Esophagus mucosa (tissue), 1 donor: ENCODE measurements around the gene PIK3C2G. TPM values are rescaled to one million over a fixed set of nuclear protein-coding genes. Genes with fewer than 3 reads are reported as not detected.
"Not testable (repeated sequence)": the region's sequence is repeated elsewhere in the genome, so short reads cannot be mapped to it uniquely, and the experiment has no call there.

Experiments used
- ATAC-seq: fragments of 200-7000 bp; cut with Tn5 transposase; one replicate; pipeline ENCODE4 v1.9.1; 2020
- total RNA-seq: library from RNA; stranded (reverse); gene quantifications from one replicate; pipeline ENCODE4 v1.2.4, GENCODE V29; 2023
- donor health status: DM: yes; HTN: yes; CAD: no.

The PIK3C2G gene
- total RNA-seq, 1 donor from 2014 or later, result 5.8 TPM

DNA sequence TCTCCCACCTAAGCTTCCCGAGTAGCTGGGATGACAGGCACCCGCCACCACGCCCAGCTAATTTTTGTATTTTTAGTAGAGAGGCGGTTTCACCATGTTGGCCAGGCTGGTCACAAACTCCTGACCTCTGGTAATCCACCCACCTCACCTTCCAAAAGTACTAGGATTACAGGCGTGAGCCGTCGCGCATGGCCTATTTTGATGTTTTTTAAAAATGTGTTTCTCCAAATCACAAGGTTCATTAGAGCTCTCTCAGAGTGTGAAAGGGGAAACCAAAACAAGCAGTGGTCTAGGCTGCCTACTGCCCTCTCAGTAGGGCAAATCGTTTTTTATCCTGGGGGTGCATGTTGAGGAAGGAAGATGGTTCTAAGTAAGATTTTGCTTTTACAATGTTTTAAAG lies 211.5 kb downstream of the PIK3C2G start:
- ATAC-seq, result no peak

DNA sequence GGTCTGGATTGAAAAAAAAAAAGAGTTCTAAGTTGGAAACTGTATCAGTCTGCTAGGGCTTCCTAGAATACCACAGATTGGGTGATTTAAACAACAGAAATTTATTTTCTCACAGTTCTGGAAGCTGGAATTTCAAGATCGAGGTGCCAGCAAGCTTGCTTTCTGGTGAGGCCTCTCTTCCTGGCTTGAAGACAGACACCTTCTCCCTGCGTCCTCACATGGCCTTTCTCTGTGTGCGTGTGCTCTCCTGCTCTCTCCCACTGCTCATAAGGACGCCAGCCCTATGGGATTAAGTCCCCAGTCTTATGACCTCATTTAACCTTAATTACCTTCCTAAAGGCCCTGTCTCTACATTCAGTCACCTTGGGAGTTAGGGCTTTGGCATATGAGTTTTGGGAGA lies 215.5 kb downstream of the PIK3C2G start:
- ATAC-seq, result no peak

DNA sequence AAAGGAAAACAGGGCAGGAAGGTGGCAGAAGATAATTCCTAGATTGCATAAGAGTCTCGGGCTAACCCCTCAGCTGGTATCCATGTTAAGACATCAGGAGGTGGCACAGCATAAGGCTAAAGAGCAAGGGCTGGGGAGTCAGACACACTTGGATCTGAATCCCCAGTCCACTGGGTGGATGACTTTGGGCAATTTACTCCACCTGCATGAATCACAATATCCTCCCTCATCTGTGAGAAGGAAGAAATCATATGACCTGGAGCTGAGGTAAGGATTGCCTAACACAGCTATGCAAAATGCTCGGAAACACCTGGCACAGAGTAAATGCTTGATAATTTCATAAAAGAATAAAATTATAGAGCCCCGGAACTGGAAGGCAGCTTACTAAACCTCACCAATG lies 217.9 kb downstream of the PIK3C2G start:
- peak; percentile 99 for ATAC-seq

DNA sequence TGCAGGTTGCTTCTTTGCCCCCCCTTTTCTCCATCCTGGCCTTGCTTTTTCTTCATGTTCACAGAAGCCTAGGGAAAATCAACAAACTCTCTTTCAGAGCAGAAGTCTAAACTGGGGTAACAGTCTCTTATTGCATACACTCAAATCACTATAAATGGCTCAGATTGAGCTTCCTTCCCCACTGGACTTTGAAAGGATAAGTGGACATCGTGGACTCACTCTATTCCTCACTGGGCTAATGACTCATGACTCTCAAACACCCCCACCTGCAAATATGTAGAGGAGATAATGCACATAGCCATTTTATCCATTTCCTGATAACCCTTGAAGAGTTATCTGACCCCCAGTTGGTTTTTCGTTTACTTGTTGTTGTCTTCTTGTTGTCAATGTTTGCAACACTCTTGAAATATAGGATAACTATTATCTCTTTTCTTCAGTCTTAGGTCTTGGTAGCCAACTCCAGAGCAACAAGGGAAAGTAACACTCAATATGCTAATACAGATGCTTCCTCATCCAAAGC lies 221.3 kb downstream of the PIK3C2G start:
- no peak for ATAC-seq

DNA sequence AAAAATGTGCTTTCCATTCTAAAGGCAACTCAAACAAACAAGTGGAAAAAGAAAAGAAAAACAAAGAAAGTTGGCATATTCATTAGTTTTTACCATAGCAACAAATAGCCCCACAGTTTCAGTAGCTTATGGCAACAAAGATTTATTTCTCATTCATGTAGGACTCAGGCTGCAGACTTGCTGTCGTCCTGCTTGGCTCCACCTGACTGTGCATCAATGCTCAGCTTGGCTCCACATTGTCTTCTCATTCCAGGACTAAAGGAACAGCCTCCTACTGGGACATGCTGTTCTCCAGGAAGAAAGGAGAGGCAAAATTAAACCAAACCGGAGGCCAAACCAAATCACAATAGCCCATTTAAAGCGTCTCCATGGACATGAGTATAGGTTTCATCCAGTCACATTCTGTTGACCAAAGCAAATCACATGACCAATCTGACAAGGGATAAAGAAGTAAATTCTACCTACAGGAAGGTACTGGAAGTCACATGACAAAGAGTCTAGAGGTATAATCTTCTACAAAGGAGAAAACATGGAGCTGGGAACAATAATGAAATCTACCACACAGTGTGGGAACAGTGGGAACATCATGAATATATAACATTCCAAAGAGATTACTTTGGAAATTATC lies 222.5 kb downstream of the PIK3C2G start:
- ATAC-seq, result no peak

DNA sequence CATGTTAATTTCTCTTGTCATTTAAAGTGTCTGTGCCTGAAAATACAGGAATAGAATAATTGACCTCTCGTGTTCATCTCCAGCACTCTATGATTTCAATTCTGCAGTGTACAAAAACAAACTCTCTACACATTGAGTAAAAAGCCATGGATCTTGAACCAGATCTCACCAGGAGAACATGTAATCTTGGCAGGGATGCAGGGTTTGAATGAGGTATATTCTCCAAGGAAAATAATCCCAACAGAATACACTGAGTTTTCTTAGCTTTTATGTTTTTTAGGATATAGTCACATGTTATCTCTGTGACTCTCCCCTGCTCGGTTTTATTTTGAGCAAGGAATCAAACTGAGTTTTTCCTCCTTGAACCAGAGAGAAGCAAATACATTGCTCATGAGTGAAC lies 224.7 kb downstream of the PIK3C2G start:
- no peak for ATAC-seq

DNA sequence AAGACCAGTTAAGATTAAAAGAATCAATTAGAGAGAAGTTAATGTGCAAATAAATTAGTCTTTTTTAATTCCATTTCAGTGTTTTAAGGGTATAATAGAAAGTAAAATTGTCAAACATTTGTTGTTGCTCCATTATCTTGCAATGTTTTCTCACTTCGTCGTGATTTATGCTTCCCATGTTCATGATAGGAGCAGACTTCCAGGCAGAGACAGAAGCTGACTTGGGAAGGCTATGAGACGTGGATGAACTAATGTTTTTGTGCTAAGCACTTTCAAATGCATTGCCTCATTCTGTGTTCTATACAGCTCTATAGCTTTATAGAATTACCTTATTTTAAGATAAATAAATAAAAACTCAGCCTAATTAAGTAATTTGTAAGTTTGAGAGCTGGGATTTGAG lies 226.2 kb downstream of the PIK3C2G start:
- ATAC-seq, result no peak

DNA sequence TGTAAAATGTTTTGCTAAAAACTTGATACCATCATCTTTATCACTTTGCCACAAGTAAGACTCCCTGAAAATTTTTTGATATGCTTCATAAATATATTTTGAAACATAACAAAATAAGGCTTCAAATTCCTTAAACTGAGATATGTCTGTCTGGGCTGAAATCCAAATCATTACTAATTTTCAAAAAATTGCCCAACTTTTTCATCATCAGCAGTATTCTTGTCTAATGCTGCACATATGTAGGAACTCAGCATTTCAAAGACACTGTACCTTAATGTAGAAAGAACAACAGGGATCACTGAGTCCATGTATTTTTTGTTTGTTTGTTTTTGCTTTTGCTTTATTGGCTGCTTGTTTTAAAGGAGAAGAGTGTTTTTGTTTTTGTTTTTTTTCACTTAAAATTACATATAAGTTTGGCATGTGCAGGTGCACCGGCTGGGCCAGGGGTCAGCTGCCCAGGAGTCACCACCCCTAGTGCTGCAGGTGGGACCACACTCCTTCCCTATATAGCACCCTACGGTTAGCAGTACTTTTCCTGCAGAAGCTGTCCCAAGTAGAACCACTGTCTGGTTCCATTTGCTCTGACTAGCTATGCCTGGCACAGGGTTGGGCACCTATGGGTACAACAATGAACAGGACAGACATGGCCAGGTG lies 231.2 kb downstream of the PIK3C2G start:
- ATAC-seq, result no peak

DNA sequence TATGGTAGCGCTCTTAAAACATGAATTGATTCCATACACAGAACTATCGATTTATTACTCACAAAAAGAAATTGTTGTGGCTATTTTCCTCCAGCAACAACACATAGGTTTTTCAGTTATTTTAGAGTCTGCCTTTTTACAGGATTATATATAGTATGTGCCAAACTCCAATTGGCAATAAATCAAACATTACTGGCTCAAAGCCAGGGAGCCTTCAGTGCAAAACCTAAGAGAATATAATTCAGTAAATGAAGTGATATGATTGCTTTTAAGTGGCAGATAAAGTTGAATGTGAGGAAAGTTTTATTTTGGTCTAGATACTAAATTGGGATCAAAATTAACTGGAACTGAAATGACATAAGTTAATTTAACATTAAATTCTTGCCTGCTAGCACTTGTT lies 234.8 kb downstream of the PIK3C2G start:
- no peak for ATAC-seq

DNA sequence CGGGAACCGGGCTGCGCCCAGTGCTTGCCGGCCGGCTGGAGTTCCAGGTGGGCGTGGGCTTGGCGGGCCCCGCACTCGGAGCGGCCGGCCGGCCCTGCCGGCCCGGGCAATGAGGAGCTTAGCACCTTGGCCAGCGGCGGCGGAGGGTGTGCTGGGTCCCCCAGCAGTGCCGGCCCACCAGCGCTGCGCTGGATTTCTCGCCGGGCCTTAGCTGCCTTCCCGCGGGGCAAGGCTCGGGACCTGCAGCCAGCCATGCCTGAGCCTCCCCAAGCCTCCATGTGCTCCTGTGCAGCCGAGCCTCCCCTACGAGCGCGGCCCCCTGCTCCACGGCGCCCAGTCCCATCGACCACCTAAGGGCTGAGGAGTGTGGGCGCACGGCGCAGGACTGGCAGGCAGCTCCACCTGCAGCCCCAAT lies 238.8 kb downstream of the PIK3C2G start:
- not testable (repeated sequence) for ATAC-seq

DNA sequence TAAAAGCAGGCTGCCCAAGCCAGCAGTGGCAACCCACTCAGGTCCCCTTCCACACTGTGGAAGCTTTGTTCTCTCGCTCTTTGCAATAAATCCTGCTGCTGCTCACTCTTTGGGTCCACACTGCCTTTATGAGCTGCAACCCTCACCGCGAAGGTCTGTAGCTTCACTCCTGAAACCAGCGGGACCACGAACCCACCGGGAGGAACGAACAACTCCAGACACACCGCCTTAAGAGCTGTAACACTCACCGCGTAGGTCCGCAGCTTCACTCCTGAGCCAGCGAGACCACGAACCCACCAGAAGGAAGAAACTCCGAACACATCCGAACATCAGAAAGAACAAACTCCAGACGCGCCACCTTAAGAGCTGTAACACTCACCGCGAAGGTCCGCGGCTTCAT lies 239.4 kb downstream of the PIK3C2G start:
- not testable (repeated sequence) for ATAC-seq

DNA sequence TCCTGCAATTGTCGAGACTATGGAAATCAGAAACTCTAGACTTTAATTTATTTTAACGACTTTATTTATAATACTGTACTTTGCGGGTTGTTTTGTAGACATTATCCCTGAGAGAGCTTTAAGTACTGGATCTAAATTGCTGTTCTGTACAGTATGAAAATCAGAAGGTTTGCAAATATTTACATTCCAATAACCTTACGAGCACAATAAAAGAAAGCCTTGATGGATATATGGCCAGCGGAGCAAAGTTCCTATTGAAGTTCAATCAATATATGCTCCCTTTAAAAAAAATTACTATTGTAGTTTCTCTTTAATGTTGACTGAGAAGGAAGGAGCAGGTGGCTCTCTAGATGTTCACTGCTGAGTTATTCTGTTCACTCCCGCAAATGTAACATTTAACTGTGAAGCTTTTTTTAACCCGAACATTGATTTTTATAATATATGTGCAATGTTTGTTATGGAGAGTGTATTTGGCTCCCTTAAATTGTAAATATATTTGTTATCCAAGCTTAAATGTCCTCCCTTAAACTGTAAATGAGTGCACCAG lies 241.2 kb downstream of the PIK3C2G start:
- ATAC-seq, result no peak

DNA sequence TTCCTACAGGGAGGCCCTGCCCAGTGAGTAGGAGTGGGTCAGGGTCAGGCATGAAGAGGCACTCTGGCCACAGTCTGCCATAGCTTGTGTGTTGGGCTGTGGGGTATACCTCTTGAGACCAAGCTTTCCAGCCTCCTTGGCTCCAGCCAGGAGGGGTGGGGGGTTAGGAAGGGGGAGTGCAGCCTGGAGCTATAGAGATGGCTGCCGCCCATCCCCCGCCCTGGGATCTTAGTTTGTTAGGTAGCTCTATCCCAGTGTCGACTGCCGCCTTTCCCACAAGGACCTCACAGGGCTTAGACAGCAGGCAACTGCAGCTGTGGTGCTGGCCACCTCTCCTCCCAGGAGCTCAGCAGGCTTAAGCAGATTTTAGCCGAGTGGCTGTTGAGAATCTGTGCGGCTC lies 260.1 kb downstream of the PIK3C2G start:
- no peak for ATAC-seq

DNA sequence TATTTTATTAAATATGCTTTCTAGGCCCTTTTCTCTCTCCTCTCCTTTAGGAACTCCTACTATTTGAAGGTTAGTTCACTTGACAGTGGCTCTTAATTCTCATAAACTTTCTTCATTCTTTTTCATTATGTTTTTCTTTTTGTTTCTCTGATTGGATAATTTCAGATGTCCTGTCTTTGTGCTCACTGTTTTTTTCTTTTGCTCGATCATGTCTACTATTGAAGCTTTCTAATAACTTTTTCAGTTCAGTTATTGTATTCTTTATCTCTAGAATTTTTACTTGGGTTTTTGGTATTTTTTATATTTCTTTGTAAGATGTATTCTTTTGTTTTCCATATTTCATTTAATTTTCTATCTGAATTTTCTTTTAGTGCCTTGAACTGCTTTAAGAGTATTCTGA lies 261.5 kb downstream of the PIK3C2G start:
- no peak for ATAC-seq

DNA sequence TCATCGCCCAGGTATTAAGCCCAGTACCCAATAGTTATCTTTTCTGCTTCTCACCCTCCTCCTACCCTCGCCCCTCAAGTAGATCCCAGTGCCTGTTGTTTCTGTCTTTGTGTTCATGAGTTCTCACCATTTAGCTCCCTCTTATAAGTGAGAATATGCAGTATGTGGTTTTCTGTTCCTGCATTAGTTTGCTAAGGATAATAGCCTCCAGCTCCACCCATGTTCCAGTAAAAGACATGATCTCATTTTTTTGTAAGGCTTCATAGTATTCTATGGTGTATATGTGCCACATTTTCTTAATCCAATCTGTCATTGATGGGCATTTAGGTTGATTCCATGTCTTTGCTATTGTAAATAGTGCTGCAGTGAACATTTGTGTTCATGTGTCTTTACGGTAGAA lies 281.2 kb downstream of the PIK3C2G start:
- ATAC-seq, result not testable (repeated sequence)

DNA sequence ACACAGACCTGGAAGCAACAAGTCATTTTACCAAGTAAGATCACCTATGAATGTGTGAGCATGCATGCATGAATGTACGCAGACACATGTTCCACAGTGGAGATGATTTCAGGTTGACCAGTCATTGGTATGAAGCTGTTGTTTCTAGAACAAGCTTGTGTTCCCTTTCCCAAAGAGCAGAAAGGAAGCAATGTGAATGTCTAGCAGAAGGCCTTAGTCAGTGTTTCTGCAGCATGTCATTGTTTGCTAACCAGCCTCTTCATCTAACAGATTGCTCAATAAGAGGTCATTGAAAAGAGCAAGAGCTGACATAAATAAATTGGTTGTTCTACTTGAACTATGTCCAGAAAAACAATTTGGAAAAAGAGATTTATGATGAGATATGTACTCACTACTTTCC lies 285.1 kb downstream of the PIK3C2G start:
- peak; percentile 78 for ATAC-seq

DNA sequence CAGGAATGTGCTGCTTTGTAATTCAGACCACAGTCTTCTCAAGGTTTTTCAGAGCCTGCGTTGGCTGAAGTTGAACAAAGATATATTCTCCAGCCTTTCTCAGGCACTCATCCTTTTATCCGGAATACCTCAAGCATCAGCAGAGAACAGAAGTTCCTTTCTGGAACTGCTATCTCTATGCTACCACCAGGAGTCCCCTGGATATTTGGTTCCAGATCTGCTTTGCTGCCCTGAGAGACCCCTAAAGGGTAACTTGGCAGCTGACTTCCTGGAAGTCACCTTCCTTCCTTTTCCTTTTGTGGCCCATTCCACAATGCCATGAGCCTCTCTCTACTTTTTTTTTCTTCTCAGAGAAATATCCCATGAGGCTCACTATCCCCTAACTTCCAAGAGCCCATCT lies 288.3 kb downstream of the PIK3C2G start:
- ATAC-seq, result no peak

DNA sequence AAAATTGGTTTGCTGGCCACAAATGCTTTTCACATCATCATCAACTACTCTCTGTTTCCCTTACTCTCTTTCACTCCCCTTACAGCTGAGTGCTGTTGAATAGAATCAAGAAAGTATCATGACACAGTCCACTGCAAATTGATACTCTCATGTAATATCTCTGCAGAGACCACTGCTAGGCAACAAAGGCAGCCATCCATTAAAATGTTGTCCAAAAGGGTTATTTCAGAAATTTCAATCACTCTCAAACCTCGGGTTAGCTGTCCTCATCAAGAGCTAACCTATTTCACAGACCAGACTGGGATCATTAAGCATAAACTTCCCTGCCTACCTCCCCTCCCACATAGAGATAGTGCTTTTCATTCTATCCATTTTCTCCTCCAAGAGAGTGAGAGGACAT lies 289.8 kb downstream of the PIK3C2G start:
- ATAC-seq, result no peak

DNA sequence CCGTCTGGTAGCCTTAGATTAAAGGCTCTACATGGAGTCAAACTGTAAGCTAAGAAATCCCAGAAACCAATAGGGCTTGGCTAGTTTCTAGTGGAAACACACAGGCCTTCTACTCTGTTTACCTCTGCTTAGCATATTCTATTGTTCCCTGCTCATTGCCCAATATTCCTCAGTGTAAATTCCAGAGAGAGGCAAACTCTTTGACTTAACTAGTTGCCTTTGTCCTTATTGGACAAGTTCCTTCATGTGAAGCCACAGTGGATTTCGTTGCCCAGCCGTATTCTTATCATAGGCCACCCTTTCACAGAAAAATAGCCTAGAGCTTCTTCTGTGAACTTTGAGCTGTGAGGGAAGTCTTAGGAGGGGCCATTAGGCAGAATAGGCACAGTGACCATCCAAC lies 290.4 kb downstream of the PIK3C2G start:
- peak; percentile 61 for ATAC-seq

DNA sequence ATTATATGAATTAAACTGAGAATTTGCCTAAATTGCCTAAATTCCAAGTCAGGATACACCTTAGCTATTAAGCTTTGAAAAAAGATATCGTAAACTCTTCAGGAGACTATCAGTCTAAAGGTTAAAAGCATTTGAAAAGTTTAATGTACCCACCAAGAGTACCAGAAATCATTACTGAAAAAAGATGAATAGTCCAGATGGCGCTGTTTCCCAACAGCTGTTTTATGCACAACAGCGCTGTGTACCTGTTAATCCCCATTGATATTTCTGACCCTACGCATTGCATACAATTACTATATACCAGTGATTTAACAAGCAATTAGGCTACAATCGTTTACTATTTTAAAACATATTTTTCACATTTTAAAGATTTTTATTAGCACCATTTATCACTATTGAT lies 291.5 kb downstream of the PIK3C2G start:
- no peak for ATAC-seq

DNA sequence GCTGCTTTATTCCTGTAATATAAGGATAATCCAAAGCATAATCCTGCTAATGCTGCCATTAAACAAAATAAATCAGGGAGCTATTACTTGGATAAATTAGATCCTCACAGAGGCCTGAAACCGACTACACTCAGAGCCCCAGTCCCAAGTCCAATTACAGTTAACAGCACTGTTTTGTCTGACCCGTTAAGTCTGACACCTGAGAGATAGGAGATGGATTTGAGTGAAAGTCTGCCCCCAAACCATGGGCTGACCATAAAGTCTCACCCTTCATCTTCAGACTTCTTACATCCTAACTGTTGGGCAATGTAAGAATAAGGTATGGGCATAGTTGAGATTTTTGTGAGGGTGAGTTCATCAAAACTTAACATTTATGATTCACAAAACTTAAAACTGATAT lies 294.8 kb downstream of the PIK3C2G start:
- ATAC-seq, result no peak

DNA sequence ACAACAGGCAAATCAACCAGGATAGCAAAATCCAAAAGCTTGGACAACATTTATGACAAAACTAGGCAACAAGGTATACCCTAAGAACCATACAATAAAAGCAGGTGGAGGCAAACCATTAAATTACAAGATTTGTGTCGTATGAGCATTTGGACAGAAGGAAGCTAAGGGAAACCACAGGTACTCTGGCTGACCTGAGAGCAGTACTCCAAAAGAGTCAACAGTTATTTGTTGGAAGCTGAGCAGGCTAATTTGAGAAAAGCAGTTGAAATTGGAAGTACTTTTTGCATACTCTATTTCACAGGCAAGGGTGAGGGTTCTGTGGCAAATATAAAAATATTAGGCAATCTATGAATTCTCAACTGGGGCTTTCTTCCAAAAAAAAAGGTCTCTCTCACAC lies 297.9 kb downstream of the PIK3C2G start:
- no peak for ATAC-seq

DNA sequence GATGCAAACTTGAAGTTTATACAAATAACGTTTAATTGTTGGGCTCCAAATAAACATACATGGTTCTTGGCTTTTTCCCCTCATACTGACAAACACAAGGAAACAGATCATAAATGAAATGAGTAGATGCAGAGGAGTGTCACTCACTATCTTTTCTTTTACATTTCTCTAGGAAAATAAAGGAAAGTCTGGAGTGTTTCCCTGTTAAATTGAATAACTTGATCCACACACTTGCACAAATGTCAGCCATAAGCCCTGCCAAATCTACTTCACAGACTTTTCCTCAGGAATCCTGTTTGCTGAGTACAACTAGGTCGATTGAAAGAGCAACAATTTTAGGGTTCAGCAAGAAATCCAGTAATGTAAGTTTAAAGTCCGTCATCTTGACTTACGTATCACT lies 301.2 kb downstream of the PIK3C2G start:
- no peak for ATAC-seq

DNA sequence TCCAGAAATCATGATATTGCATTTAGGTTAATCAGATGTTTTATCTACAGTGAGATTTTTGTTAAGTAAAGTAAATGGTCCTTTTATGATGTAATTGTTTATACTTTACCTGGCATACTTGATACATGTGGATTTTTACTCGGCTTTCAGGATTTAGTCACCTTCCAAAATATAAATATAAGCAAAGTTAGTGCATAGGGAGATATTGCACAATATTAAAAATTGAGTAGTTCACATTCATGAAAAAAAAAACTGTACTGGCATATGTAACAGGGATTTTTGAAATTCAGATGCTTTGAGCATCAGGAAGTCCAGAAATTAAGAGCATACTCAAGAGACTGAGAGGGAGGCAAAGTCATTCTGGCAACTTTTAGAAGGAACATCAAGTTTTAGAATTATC lies 303.0 kb downstream of the PIK3C2G start:
- ATAC-seq, result no peak
